Measurements from ENCODE around the gene CSF1. TPM values are rescaled to one million over a fixed set of nuclear protein-coding genes. Genes with fewer than 3 reads are reported as not detected.

Gene CSF1
- total and polyA plus RNA-seq, 2 of the 13 experiments (the other 11 are each of a cell fraction or from before 2014, with no cell fraction given), result 4.6 to 13.3 TPM

- TF ChIP-seq, protein P1, sequence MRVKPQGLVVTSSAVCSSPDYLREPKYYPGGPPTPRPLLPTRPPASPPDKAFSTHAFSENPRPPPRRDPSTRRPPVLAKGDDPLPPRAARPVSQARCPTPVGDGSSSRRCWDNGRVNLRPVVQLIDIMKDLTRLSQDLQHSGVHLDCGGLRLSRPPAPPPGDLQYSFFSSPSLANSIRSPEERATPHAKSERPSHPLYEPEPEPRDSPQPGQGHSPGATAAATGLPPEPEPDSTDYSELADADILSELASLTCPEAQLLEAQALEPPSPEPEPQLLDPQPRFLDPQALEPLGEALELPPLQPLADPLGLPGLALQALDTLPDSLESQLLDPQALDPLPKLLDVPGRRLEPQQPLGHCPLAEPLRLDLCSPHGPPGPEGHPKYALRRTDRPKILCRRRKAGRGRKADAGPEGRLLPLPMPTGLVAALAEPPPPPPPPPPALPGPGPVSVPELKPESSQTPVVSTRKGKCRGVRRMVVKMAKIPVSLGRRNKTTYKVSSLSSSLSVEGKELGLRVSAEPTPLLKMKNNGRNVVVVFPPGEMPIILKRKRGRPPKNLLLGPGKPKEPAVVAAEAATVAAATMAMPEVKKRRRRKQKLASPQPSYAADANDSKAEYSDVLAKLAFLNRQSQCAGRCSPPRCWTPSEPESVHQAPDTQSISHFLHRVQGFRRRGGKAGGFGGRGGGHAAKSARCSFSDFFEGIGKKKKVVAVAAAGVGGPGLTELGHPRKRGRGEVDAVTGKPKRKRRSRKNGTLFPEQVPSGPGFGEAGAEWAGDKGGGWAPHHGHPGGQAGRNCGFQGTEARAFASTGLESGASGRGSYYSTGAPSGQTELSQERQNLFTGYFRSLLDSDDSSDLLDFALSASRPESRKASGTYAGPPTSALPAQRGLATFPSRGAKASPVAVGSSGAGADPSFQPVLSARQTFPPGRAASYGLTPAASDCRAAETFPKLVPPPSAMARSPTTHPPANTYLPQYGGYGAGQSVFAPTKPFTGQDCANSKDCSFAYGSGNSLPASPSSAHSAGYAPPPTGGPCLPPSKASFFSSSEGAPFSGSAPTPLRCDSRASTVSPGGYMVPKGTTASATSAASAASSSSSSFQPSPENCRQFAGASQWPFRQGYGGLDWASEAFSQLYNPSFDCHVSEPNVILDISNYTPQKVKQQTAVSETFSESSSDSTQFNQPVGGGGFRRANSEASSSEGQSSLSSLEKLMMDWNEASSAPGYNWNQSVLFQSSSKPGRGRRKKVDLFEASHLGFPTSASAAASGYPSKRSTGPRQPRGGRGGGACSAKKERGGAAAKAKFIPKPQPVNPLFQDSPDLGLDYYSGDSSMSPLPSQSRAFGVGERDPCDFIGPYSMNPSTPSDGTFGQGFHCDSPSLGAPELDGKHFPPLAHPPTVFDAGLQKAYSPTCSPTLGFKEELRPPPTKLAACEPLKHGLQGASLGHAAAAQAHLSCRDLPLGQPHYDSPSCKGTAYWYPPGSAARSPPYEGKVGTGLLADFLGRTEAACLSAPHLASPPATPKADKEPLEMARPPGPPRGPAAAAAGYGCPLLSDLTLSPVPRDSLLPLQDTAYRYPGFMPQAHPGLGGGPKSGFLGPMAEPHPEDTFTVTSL (CRISPR knock-in tag; IDR thresholded peaks at IDR 0.05; ENCODE audit: borderline replicate concordance), result no peak; the same call in 1 of the 2 replicates
- TF ChIP-seq POLR2AphosphoS2 (IDR thresholded peaks at IDR 0.05; ENCODE audit: low read depth, low read length), result no peak
- no peak for TF ChIP-seq CHD4 (IDR thresholded peaks at IDR 0.05; ENCODE audit: borderline replicate concordance, low read length)
- no peak for TF ChIP-seq CBX1 (IDR thresholded peaks at IDR 0.05; ENCODE audit: low read depth)
- no peak for TF ChIP-seq ZNF121 (CRISPR knock-in tag; IDR thresholded peaks at IDR 0.05)
- TF ChIP-seq ZNF142 (CRISPR knock-in tag; IDR thresholded peaks at IDR 0.05), result no peak
- TF ChIP-seq MXD3 (CRISPR knock-in tag; IDR thresholded peaks at IDR 0.05), result no peak
- no peak for TF ChIP-seq ZNF646 (CRISPR knock-in tag; IDR thresholded peaks at IDR 0.05)
Measured at GRCh38 chr1:109935451-109935900, 24.8 kb downstream of the CSF1 start (continued).

Measured in HepG2 (cell line).